Stomach (tissue), 9 donors: ENCODE data around the gene RECQL5. TPM values are rescaled to one million over a fixed set of nuclear protein-coding genes. Genes with fewer than 3 reads are reported as not detected.
"Not testable (repeated sequence)": the region's sequence is repeated elsewhere in the genome, so short reads cannot be mapped to it uniquely, and the experiment has no call there.

Source experiments
- DNase-seq, 2 donors: peaks; one replicate each; pipeline versions ENCODE4 v3.0.0 to v3.0.0-alpha.2; 2013 to 2019
- H3K27ac ChIP-seq, 5 donors: fragments of 200-600 bp in 4 of 5; sonication (generic) in 4 of 5; one replicate each; pipeline ENCODE4 v1.5.1; 2013 to 2019; ENCODE audit warnings: mild to moderate bottlenecking in 1 of 5, moderate library complexity in 1 of 5
- H3K27me3 ChIP-seq, 3 donors: fragments of 200-600 bp; sonication (generic); one replicate each; pipeline ENCODE4 v1.5.1; 2017 to 2019; ENCODE audit warnings: mixed run types in 1 of 3
- H3K36me3 ChIP-seq, 4 donors: fragments of 200-600 bp; sonication (generic); 1 replicate in 3 of 4; 2 replicates in 1 of 4; pipeline ENCODE4 v1.5.1; 2016 to 2019
- H3K4me1 ChIP-seq, 4 donors: fragments of 200-600 bp; sonication (generic); one replicate each; pipeline ENCODE4 v1.5.1; 2016 to 2019
- H3K4me3 ChIP-seq, 4 donors: fragments of 200-600 bp; sonication (generic) in 3 of 4; one replicate each; pipeline ENCODE4 v1.5.1; 2016 to 2019; ENCODE audit warnings: mild to moderate bottlenecking in 1 of 4
- H3K9me3 ChIP-seq, 4 donors: fragments of 200-600 bp; sonication (generic); one replicate each; pipeline ENCODE4 v1.5.1; 2016 to 2019
- EP300 ChIP-seq: sonication (generic); formaldehyde crosslinking; IDR thresholded peaks from one replicate; pipeline ENCODE4 v1.6.1; 2017; ENCODE audit warnings: antibody characterized with exemption
- POLR2A ChIP-seq, 4 donors: fragments of 450-650 bp; IDR thresholded peaks; one replicate each; pipeline ENCODE4 v1.6.1; 2016; ENCODE audit warnings: antibody characterized with exemption in 4 of 4, control low read depth in 2 of 4, mild to moderate bottlenecking in 1 of 4, moderate library complexity in 1 of 4
- POLR2AphosphoS5 ChIP-seq, 3 donors: sonication (generic); formaldehyde crosslinking; IDR thresholded peaks; one replicate each; pipeline ENCODE4 v1.6.1; 2016; ENCODE audit warnings: antibody characterized with exemption in 3 of 3
- WGBS, 5 donors: extraction: QIAGEN DNeasy Blood & Tissue Kit in 3 of 5; methylation state at CpG; one replicate each; pipeline versions ENCODE4 v1.1.5 to v1.1.7; 2013 to 2018; 5-methylcytosine and 5-hydroxymethylcytosine counted together
- intact Hi-C: fragments of 100-400 bp; cut with DNase I; formaldehyde crosslinking; loops from one replicate; pipeline ENCODE4 v1.15.1; 2023; ENCODE audit warnings: low total_unique reads
- polyA plus RNA-seq, 3 donors: library from polyadenylated mRNA; stranded (reverse); fragments of 200-250 nt; gene quantifications; one replicate each; pipeline ENCODE4 v1.2.3, GENCODE V29; 2013
- total RNA-seq, 5 donors: library from RNA; depleted of rRNA; stranded (reverse); fragments of >200 nt; gene quantifications; one replicate each; pipeline versions ENCODE4 v1.1.0 to v1.2.3, GENCODE V29; 2014 to 2016
- TF ChIP-seq, protein P1 (sequence below), 7 experiments: fragments of 450-650 bp in 4 of 7; fragments of 200-600 bp in 3 of 7; sonication (generic) in 3 of 7; IDR thresholded peaks; one replicate each; pipeline ENCODE4 v1.5.1; 2016 to 2019; ENCODE audit warnings: antibody characterized with exemption in 7 of 7, control low read depth in 2 of 7, mild to moderate bottlenecking in 1 of 7
- donor health status: healthy with polysubstance abuse.
- donor health status: Bipolar disorder and iron deficiency.
- donor health status: healthy.

Gene RECQL5
- total and polyA plus RNA-seq, 8 donors, result 21.4 to 229 (median 48.7) TPM

DNA sequence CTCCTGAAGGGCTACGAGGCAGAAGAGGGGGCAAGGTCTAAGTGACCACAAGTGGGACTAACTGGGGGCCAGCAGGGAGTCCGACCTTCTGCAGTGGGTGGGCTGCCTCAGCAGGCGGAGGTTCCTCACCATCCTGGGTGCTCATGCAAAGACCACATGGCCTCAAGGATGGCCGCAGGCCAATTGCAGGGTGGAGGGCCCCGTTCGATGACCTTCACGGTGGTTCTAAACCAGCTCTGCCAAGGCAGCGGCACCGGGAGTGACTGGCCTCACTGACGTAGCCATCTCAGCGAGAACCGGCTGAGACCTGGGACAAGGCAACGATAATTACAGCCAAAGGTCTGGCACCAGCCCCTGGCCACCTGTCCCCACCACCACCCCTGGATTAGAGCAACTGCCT lies 28.1 kb downstream of the RECQL5 start:
- TF ChIP-seq EP300, result no peak
- TF ChIP-seq, protein P1, sequence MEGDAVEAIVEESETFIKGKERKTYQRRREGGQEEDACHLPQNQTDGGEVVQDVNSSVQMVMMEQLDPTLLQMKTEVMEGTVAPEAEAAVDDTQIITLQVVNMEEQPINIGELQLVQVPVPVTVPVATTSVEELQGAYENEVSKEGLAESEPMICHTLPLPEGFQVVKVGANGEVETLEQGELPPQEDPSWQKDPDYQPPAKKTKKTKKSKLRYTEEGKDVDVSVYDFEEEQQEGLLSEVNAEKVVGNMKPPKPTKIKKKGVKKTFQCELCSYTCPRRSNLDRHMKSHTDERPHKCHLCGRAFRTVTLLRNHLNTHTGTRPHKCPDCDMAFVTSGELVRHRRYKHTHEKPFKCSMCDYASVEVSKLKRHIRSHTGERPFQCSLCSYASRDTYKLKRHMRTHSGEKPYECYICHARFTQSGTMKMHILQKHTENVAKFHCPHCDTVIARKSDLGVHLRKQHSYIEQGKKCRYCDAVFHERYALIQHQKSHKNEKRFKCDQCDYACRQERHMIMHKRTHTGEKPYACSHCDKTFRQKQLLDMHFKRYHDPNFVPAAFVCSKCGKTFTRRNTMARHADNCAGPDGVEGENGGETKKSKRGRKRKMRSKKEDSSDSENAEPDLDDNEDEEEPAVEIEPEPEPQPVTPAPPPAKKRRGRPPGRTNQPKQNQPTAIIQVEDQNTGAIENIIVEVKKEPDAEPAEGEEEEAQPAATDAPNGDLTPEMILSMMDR (IDR thresholded peaks at IDR 0.05), result no peak
- TF ChIP-seq POLR2A (IDR thresholded peaks at IDR 0.05), result no peak
- TF ChIP-seq POLR2AphosphoS5 (IDR thresholded peaks at IDR 0.05), result no peak
- Histone ChIP-seq H3K4me1 (peaks cover 75 to 94% (median 89%) of the 10 kb centered on the region in 4 donors), H3K27me3 (no peaks in the 10 kb centered on the region), H3K4me3 (peak overlapping the region in 1 of 4 donors; percentile 1), H3K27ac (peak overlapping the region; percentile 69 to 96 (median 91)), H3K9me3 (no peaks in the 10 kb centered on the region), H3K36me3 (peaks cover 0 to 35% (median 23%) of the 10 kb centered on the region in 4 donors)
- DNase-seq, result no peak
- WGBS, 5 donors, result 61 to 92% (median 81%) methylated on average over 12 to 13 of the region's 13 CpGs
- intact Hi-C loops, result no loop called here

DNA sequence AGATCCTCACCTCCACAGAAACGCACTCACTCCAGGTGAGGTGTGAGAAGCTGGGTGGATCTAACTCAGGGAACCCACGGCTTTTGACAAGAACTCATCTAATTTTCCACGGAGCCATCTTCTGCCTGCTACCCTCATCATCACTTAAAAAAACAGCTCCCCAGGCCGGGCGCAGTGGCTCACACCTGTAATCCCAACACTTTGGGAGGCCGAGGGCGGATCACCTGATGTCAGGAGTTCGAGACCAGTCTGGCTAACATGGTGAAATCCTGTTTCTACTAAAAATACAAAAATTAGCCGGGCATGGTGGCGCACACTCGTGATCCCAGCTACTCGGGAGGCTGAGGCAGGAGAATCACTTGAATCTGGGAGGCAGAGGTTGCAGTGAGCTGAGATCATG lies 28.9 kb downstream of the RECQL5 start:
- intact Hi-C loops, DNase-seq, H3K9me3 ChIP-seq, H3K27me3 ChIP-seq, H3K4me3 ChIP-seq: not testable (repeated sequence)
- H3K27ac ChIP-seq, result peak overlapping the region; percentile 87 to 96 (median 89)
- peaks cover 76 to 94% (median 89%) of the 10 kb centered on the region in 4 donors for H3K4me1 ChIP-seq
- 91 to 95% (median 92%) methylated on average over 12 of the region's 12 CpGs for WGBS, 5 donors
- H3K36me3 ChIP-seq, result peaks cover 0 to 29% (median 21%) of the 10 kb centered on the region in 4 donors

DNA sequence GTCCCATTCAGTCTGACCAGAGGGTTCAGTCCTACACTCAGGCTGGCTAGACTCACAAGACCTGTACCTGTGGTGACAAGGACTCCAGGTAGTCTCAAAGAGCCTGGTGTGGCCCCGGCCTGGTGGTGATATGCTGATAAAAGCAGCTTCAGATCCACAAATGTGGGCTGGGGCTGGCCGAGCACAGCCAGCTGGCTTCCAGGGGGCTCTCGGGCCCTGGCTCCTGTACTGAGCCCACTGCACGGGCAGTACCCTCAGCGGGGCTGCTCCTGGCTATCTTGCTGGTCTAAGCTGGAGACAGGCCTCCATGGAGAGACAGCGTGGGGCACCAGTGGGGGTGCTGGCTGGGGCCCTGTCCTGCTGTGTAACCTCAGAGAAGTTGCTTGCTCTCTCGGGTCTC lies 29.4 kb downstream of the RECQL5 start:
- H3K9me3 ChIP-seq, result no peaks in the 10 kb centered on the region
- peaks cover 73 to 94% (median 89%) of the 10 kb centered on the region in 4 donors for H3K4me1 ChIP-seq
- peak overlapping the region in 1 of 4 donors; percentile 22 for H3K4me3 ChIP-seq
- TF ChIP-seq, protein P1 (IDR thresholded peaks at IDR 0.05), result no peak
- TF ChIP-seq POLR2A (IDR thresholded peaks at IDR 0.05) (no peak), POLR2AphosphoS5 (IDR thresholded peaks at IDR 0.05) (no peak), EP300 (no peak)
- no peaks in the 10 kb centered on the region for H3K27me3 ChIP-seq
- H3K36me3 ChIP-seq, result peaks cover 0 to 29% (median 21%) of the 10 kb centered on the region in 4 donors
- H3K27ac ChIP-seq, result peak overlapping the region; percentile 87 to 96 (median 89)
- WGBS, 5 donors, result 52 to 75% (median 65%) methylated on average over 7 of the region's 7 CpGs; no CpG with 5 or more reads in 1 of the 5 donors
- peak in 1 of 2 donors; percentile 38 for DNase-seq
- intact Hi-C loops, result no loop called here

DNA sequence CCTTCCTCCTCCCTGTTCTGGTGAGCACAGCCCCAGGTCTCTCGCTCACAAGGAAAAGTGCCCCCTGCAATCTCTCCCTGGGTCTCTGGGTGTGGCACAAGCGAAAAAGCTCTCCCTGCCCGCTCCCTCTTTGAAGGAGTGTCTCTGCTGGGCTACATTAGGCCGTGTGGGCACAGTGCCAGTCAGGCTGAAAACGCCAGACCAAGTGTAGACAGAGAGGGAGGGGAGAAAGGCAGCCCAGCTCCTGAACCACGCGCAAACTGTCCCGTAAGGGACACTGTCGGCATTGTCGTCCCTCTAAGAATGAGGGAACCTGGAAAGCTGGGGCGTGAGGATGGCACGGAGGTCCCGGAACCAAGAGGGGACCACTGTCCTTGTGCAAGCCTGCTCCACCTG lies 29.8 kb downstream of the RECQL5 start:
- H3K9me3 ChIP-seq, result no peaks in the 10 kb centered on the region
- 31 to 55% (median 44%) methylated on average over 13 of the region's 13 CpGs for WGBS, 5 donors
- no peaks in the 10 kb centered on the region for H3K27me3 ChIP-seq
- TF ChIP-seq POLR2A (IDR thresholded peaks at IDR 0.05) (no peak), POLR2AphosphoS5 (IDR thresholded peaks at IDR 0.05) (peak in 2 of 3 donors; percentile 30 to 43)
- DNase-seq, result peak; percentile 86 to 88
- H3K4me1 ChIP-seq, result peaks cover 69 to 94% (median 88%) of the 10 kb centered on the region in 4 donors
- peaks cover 0 to 29% (median 21%) of the 10 kb centered on the region in 4 donors for H3K36me3 ChIP-seq
- peak overlapping the region in 1 of 4 donors; percentile 22 for H3K4me3 ChIP-seq
- intact Hi-C loops, result no loop called here
- peak overlapping the region; percentile 87 to 96 (median 89) for H3K27ac ChIP-seq

DNA sequence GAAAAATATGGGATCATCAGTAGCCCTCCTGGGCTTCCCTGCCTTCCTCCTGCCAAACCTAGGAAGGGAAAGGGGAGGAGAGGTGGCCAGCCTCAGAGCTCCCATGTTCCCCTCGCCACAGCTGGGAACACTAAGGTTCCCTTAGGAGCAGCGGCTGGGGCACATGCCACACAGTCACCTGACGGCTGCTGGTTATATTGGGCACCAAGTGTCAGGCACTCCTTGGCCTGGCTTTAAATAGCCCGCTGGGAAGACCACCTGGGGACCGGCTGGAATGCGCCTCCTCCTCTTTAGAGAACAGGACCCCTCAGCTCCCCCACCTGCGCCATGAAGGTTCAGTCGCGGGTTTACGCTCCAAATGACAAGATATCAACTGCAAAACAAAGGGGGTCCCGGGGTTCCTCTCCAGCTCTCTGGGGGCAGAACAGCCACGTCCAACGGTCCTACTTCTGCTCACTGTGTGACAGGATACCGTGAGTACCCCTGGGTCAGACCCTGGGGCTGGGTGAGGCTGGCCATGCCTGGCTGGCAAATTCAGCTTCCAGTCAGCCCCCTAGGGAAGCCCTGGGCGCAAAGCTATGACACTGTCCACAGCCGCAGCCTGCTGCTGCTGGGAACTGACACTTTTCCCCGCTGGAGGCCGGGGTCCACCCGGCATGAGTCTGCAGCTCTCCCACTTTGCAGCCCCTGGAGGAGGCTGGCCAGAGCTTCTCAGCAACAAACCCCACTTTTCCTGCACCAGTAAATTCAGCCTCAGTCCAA lies 30.4 kb downstream of the RECQL5 start:
- TF ChIP-seq EP300, result no peak
- no peak for TF ChIP-seq POLR2A (IDR thresholded peaks at IDR 0.05)
- TF ChIP-seq, protein P1 (IDR thresholded peaks at IDR 0.05), result no peak
- no peak for TF ChIP-seq POLR2AphosphoS5 (IDR thresholded peaks at IDR 0.05)
- Histone ChIP-seq H3K4me3 (peak overlapping the region in 1 of 4 donors; percentile 22), H3K27ac (peak overlapping the region; percentile 87 to 96 (median 89)), H3K4me1 (peaks cover 63 to 88% (median 82%) of the 10 kb centered on the region in 4 donors), H3K36me3 (peaks cover 0 to 26% (median 20%) of the 10 kb centered on the region in 4 donors), H3K9me3 (no peaks in the 10 kb centered on the region), H3K27me3 (no peaks in the 10 kb centered on the region)
- intact Hi-C loops, result no loop called here
- peak in 1 of 2 donors; percentile 62 for DNase-seq
- WGBS, 5 donors, result 57 to 81% (median 63%) methylated on average over 15 to 19 of the region's 19 CpGs
